Measurements from ENCODE around the gene APMAP.

APMAP gene

DNA sequence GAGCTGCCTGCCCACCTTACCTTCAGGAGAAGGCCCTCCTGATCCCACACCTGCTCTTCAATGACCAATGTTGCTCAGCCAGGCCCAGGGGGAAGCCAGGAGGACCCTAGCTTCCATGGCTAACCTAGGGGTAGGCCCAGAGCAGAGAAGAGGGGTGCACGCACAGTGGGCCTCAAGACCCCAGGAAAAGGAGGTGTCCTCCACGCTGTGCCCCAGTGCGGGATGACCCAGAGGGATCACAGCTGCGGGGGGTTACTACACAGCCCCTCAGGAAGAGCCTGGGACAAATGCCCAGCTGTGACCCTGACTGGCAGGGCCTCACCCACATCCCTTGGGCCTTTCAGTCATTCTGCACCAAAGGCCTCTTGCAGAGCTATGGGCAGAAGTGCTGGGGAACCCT is 31.6 kb upstream of the APMAP start:
- H3K4me3 ChIP-seq (replicated peaks; ENCODE audit: low read depth, low read length) = no peak overlapping the region
- DNase-seq (ENCODE audit: low read depth) = no peak
- TF ChIP-seq, protein P1, sequence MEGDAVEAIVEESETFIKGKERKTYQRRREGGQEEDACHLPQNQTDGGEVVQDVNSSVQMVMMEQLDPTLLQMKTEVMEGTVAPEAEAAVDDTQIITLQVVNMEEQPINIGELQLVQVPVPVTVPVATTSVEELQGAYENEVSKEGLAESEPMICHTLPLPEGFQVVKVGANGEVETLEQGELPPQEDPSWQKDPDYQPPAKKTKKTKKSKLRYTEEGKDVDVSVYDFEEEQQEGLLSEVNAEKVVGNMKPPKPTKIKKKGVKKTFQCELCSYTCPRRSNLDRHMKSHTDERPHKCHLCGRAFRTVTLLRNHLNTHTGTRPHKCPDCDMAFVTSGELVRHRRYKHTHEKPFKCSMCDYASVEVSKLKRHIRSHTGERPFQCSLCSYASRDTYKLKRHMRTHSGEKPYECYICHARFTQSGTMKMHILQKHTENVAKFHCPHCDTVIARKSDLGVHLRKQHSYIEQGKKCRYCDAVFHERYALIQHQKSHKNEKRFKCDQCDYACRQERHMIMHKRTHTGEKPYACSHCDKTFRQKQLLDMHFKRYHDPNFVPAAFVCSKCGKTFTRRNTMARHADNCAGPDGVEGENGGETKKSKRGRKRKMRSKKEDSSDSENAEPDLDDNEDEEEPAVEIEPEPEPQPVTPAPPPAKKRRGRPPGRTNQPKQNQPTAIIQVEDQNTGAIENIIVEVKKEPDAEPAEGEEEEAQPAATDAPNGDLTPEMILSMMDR (IDR thresholded peaks at IDR 0.05; ENCODE audit: low read length, missing control alignments) = no peak

DNA sequence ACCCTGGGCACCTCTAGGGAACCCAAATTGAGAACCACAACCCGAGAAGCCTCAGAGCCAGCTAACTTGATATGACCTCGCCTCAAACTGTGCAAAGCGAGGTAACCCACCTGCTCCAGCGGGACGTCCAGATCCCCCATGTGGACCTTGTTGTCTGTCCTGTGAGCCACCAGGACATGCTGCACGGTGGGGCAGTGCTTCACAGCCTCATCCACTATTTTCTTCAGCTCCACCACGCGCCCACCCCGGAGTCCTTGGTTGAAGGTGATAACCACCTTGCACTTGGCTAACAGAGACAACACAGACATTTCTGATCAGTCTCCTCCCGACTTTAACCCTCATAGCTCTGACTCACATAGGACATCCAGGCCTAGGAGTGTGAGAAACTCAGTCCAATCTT is 30.8 kb upstream of the APMAP start:
- TF ChIP-seq, protein P1 (IDR thresholded peaks at IDR 0.05; ENCODE audit: low read length, missing control alignments) = no peak
- H3K4me3 ChIP-seq (replicated peaks; ENCODE audit: low read depth, low read length) = no peak overlapping the region
- no peak for DNase-seq (ENCODE audit: low read depth)

DNA sequence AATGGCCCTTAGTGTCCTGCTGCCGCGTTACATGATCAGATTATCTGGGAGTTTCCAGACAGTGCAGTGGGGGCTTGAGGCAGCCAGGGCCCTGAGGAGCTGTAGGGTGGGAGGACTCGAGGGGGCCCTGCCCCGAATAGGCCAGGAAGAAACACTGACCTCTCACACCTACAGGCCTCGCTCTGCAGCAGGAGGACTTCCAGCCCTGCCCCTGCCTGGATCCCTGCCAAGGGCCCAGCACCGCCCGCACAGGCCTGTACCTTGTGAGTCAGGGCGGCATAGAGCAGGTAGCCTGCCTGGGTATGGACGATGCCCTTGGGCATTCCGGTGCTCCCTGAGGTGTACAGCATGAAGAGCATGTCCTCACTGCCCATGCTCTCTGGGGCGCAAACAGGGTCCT is 30.1 kb upstream of the APMAP start:
- TF ChIP-seq, protein P1 (IDR thresholded peaks at IDR 0.05; ENCODE audit: low read length, missing control alignments) = no peak
- H3K4me3 ChIP-seq (replicated peaks; ENCODE audit: low read depth, low read length) = no peak overlapping the region
- DNase-seq (ENCODE audit: low read depth) = no peak

DNA sequence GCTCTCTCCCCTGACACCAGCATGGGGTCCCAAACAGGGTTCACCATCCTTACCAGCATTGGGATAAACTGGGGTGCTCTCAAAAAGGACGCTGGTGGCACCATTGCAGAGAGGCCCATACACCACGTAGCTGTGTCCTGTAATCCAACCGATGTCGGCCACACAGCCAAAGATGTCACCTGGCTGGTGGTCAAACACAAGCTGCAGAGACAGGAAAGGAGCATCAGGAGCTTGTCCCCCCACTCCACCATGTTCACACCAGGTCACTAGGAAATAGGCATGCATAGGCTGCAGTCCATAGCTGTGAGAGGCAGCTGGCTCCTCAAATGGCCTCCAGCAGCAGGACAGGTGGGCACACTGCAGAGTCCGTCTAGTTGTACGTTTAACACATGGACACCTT is 28.8 kb upstream of the APMAP start:
- TF ChIP-seq, protein P1 (IDR thresholded peaks at IDR 0.05; ENCODE audit: low read length, missing control alignments) = no peak
- DNase-seq (ENCODE audit: low read depth) = no peak
- H3K4me3 ChIP-seq (replicated peaks; ENCODE audit: low read depth, low read length) = no peak overlapping the region

DNA sequence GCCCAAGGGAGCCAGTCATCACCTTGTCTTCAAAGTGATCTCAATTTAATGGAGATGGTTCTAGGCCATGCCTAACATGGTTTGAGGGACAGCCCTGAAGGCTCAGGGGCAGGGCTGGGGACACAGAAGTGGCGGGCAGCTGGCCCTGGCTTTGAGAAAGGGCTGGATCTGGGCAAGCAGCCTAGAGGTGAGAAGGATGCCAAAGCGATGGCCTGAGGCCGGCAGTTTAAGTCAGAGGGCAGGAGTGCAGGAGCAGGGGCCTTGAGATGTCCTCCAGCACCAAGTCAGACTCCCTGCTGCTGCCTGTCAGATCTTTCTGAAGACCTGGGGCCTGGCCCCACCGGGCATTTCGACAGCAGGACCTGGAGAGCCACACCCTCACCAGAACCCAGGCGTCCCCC is 28.4 kb upstream of the APMAP start:
- no peak overlapping the region for H3K4me3 ChIP-seq (replicated peaks; ENCODE audit: low read depth, low read length)
- TF ChIP-seq, protein P1 (IDR thresholded peaks at IDR 0.05; ENCODE audit: low read length, missing control alignments) = no peak
- no peak for DNase-seq (ENCODE audit: low read depth)

DNA sequence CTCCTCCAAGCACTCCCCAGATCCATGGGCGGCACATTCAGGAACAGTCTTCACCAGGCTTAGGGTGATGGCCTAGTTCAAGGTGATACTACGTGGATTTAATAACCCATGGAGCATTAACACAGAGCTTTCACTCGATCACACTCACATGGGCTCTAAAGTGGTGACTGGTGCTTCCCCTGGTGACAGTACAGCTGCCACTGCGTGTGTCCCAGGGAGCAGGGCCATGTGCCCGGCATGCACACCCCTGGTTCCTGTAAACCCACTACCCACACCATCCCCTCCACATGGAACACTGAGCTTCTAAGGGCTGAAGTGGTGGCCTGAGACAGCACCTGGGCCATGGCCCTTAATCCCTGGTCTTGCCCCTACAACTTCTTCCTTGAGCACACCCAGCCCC is 27.8 kb upstream of the APMAP start:
- no peak for DNase-seq (ENCODE audit: low read depth)
- TF ChIP-seq, protein P1 (IDR thresholded peaks at IDR 0.05; ENCODE audit: low read length, missing control alignments) = no peak
- no peak overlapping the region for H3K4me3 ChIP-seq (replicated peaks; ENCODE audit: low read depth, low read length)

DNA sequence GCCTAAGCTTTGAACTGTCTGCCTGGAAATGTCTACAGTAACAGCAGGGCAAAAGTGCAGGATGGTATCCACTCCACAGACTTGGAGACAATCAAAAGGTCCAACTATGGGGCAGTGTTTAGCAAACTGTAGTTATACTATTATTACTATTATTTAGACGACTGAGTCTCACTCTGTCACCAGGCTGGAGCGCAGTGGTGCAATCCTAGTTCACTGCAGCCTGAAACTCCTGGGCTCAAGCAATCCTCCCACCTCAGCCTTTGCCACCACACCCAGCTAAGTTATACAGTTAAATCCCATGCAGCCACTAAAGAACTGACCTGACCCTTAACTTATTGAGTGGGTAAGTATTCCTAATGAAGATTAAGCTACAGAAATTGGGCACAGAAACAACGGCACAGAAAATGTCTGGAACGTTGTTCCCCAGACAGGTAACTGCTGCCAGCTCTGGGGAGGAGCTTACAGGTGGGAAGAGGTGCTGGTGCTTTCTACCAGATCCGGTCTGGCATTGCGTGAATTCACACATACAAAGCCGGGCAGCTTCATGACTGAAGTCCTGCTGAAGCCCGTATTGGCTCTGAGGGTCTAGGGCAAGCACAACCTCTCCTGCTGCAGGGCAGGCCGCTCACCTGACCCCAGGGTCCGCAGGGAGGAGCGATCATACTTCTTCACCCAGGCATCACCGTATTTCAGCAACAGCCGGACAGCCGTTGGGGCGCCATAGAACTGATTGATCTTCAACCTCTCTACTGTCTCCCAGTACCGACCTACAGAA is 27.0 kb upstream of the APMAP start:
- TF ChIP-seq, protein P1 (IDR thresholded peaks at IDR 0.05; ENCODE audit: low read length, missing control alignments) = no peak
- DNase-seq (ENCODE audit: low read depth) = no peak
- no peak overlapping the region for H3K4me3 ChIP-seq (replicated peaks; ENCODE audit: low read depth, low read length)

Data from fibroblast of pulmonary artery (primary cell).